Tibial artery (tissue), 4 donors: ENCODE results near the gene EPHA2.

Experiments used
- DNase-seq, 2 donors: peaks; one replicate each; pipeline ENCODE4 v3.0.0-alpha.2; 2019
- H3K27ac ChIP-seq, 2 donors: fragments of 200-600 bp; sonication (generic) in 1 of 2; 1 replicate in 1 of 2; 2 replicates in 1 of 2; pipeline ENCODE4 v1.5.1; 2018 to 2019; ENCODE audit warnings: mild to moderate bottlenecking in 1 of 2
- H3K27me3 ChIP-seq, 2 donors: fragments of 200-600 bp; sonication (generic) in 1 of 2; one replicate each; pipeline versions ENCODE4 v1.5.1 to v1.6.0; 2016 to 2019
- H3K36me3 ChIP-seq, 3 donors: fragments of 200-600 bp; sonication (generic) in 2 of 3; one replicate each; pipeline ENCODE4 v1.5.1; 2016 to 2019; ENCODE audit warnings: mild to moderate bottlenecking in 2 of 3
- H3K4me1 ChIP-seq, 4 donors: fragments of 200-600 bp; sonication (generic) in 2 of 4; 1 replicate in 3 of 4; 2 replicates in 1 of 4; pipeline ENCODE4 v1.5.1; 2016 to 2019
- H3K4me3 ChIP-seq, 2 donors: fragments of 200-600 bp; sonication (generic) in 1 of 2; 1 replicate in 1 of 2; 2 replicates in 1 of 2; pipeline ENCODE4 v1.5.1; 2018 to 2019; ENCODE audit warnings: mild to moderate bottlenecking in 2 of 2
- H3K9me3 ChIP-seq, 3 donors: fragments of 200-600 bp; sonication (generic) in 1 of 3; one replicate each; pipeline ENCODE4 v1.5.1; 2016 to 2019
- intact Hi-C: fragments of 100-400 bp; cut with DNase I; formaldehyde crosslinking; loops from one replicate; pipeline ENCODE4 v1.15.0; 2023; ENCODE audit warnings: low total_unique reads
- TF ChIP-seq, protein P1 (sequence below), 2 experiments: fragments of 200-600 bp in 1 of 2; fragments of 450-650 bp in 1 of 2; IDR thresholded peaks; one replicate each; pipeline ENCODE4 v1.5.1; 2017 to 2019; ENCODE audit warnings: antibody characterized with exemption in 2 of 2, mild to moderate bottlenecking in 1 of 2, moderate library complexity in 1 of 2

EPHA2 gene

GRCh38 chr1:16092097-16092922 lies 63.6 kb downstream of the EPHA2 start:
- Histone ChIP-seq H3K4me1 (peaks cover 0 to 12% (median 0%) of the 10 kb centered on the region in 4 donors), H3K9me3 (no peaks in the 10 kb centered on the region), H3K4me3 (no peak overlapping the region), H3K36me3 (no peaks in the 10 kb centered on the region), H3K27me3 (peaks cover 0 to 2% of the 10 kb centered on the region in 2 donors), H3K27ac (no peak overlapping the region)
- TF ChIP-seq, protein P1, sequence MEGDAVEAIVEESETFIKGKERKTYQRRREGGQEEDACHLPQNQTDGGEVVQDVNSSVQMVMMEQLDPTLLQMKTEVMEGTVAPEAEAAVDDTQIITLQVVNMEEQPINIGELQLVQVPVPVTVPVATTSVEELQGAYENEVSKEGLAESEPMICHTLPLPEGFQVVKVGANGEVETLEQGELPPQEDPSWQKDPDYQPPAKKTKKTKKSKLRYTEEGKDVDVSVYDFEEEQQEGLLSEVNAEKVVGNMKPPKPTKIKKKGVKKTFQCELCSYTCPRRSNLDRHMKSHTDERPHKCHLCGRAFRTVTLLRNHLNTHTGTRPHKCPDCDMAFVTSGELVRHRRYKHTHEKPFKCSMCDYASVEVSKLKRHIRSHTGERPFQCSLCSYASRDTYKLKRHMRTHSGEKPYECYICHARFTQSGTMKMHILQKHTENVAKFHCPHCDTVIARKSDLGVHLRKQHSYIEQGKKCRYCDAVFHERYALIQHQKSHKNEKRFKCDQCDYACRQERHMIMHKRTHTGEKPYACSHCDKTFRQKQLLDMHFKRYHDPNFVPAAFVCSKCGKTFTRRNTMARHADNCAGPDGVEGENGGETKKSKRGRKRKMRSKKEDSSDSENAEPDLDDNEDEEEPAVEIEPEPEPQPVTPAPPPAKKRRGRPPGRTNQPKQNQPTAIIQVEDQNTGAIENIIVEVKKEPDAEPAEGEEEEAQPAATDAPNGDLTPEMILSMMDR (IDR thresholded peaks at IDR 0.05) = no peak
- intact Hi-C loops = no loop called here
- DNase-seq = no peak

DNA sequence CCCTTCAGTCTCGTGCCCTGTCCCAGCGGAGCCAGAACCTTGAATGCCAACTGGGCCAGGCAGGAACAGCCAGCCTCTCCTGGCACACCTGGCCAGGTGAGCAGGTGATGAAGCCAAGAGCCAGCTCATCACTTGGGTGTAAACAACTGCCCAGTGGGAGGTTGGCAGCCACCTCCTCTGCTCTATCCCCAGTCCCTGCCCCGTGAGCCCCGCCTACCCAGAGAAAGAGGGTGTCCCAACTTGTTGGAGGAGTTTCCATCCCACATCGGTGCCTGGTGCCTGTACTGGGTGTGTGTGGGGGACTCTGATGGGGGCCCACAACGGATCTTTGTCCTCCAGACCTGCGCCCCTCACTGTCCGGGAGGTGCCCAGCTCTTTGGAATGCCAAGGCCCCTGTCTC lies 64.6 kb downstream of the EPHA2 start:
- H3K4me1 ChIP-seq = peaks cover 0 to 12% (median 0%) of the 10 kb centered on the region in 4 donors
- H3K9me3 ChIP-seq = no peaks in the 10 kb centered on the region
- intact Hi-C loops = no loop called here
- no peak for DNase-seq
- no peaks in the 10 kb centered on the region for H3K36me3 ChIP-seq
- TF ChIP-seq, protein P1 (IDR thresholded peaks at IDR 0.05) = no peak
- no peak overlapping the region for H3K27ac ChIP-seq
- no peak overlapping the region for H3K4me3 ChIP-seq
- H3K27me3 ChIP-seq = peaks cover 0 to 2% of the 10 kb centered on the region in 2 donors

DNA sequence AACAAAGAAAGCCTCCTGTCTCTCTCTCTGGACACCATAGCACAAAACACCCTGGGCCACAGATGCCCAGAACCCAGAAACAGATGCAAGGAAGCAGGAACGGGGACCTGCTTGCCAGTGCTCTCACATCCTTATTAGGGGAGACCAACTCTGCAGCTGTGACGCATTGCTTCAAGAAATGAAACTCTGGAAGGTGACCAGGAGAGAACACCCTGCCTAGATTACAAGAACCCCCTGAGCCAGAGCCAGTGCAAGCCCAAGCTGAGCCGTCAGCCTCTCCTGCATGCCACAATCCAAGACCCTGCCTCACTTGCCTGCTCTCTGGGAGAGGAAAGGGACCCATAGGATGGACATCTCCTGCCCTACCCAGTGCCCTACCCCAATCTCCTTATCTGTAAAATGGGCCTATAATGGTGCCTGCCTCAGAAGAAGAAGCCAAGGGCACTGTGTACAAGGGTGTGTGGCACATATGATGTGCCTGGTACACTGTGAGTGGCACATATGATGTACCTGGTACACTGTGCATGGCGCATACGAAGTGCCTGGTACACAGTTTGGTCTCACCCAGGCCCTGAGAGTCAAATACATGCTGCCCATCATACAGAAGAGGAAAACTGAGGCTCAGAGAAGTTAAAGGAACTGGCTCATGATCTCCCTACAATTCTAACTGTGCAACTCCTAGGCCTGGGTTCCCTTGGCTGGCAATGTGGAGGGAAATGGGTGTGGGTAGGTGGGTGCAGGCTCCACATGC lies 65.6 kb downstream of the EPHA2 start:
- TF ChIP-seq, protein P1 (IDR thresholded peaks at IDR 0.05) = no peak
- intact Hi-C loops = no loop called here

GRCh38 chr1:16088996-16089395 lies 66.9 kb downstream of the EPHA2 start:
- intact Hi-C loops = loop anchor here (10.0 kb wide), 1 partner anchor 286 kb away; no protein-coding TSS in a partner anchor
- Histone ChIP-seq H3K4me3 (no peak overlapping the region), H3K9me3 (no peaks in the 10 kb centered on the region), H3K4me1 (peaks cover 0 to 12% (median 0%) of the 10 kb centered on the region in 4 donors), H3K27me3 (no peaks in the 10 kb centered on the region), H3K36me3 (no peaks in the 10 kb centered on the region), H3K27ac (no peak overlapping the region)
- no peak for DNase-seq
- TF ChIP-seq, protein P1 (IDR thresholded peaks at IDR 0.05) = no peak

More for the DNA sequence above, 65.6 kb downstream of the EPHA2 start:
- Histone ChIP-seq H3K27me3 (no peaks in the 10 kb centered on the region), H3K4me3 (no peak overlapping the region), H3K27ac (no peak overlapping the region), H3K9me3 (no peaks in the 10 kb centered on the region), H3K36me3 (no peaks in the 10 kb centered on the region), H3K4me1 (peaks cover 0 to 12% (median 0%) of the 10 kb centered on the region in 4 donors)
- DNase-seq = no peak

- Histone ChIP-seq H3K9me3 (no peaks in the 10 kb centered on the region), H3K36me3 (no peaks in the 10 kb centered on the region), H3K4me1 (peaks cover 0 to 12% (median 0%) of the 10 kb centered on the region in 4 donors), H3K27ac (no peak overlapping the region), H3K4me3 (no peak overlapping the region), H3K27me3 (no peaks in the 10 kb centered on the region)
- intact Hi-C loops = loop anchor here (10.0 kb wide), 1 partner anchor 286 kb away; no protein-coding TSS in a partner anchor
- no peak for DNase-seq
- TF ChIP-seq, protein P1 (IDR thresholded peaks at IDR 0.05) = no peak
Measured at GRCh38 chr1:16088351-16088911, 67.4 kb downstream of the EPHA2 start.
